H1 (cell line): Measurements from ENCODE around the gene TOMM40L. TPM values are rescaled to one million over a fixed set of nuclear protein-coding genes. Genes with fewer than 3 reads are reported as not detected.

Experiments
- CTCF ChIA-PET: fragments of 300-600 bp; sonication (Branson Sonifier 250); formaldehyde crosslinking; loops from one replicate; lab custom pipeline; 2021; ENCODE audit not compliant: partially characterized antibody; lab: Charles Lee
- POLR2A ChIA-PET: fragments of 300-600 bp; sonication (Branson Sonifier 250); formaldehyde crosslinking; loops from one replicate; lab custom pipeline; 2021; ENCODE audit warnings: inconsistent platforms; ENCODE audit not compliant: partially characterized antibody; lab: Charles Lee
- DNase-seq, 2 experiments: peaks; one replicate each; pipeline versions ENCODE4 v3.0.0 to v3.0.0-alpha.2; 2010 to 2022; ENCODE audit warnings: low spot score in 2 of 2, low read depth in 1 of 2, mixed read lengths in 1 of 2
- FAIRE-seq: peaks from 2 replicates; lab custom pipeline; 2011; peaks lifted over from hg19 to GRCh38; lab: Jason Lieb, UNC
- H2AFZ ChIP-seq: 2 replicates; pipeline ENCODE4 v1.8.1; 2012; ENCODE audit warnings: low read length, inconsistent platforms
- H2AK5ac ChIP-seq: 2 replicates; pipeline ENCODE4 v1.6.1; 2013; ENCODE audit warnings: low read depth, low read length
- H2BK120ac ChIP-seq: replicated peaks from 2 replicates; pipeline ENCODE3; 2013; ENCODE audit warnings: low read depth, low read length, inconsistent platforms
- H2BK12ac ChIP-seq: 2 replicates; pipeline ENCODE4 v1.6.1; 2013; ENCODE audit warnings: low read depth, low read length
- H2BK15ac ChIP-seq: 2 replicates; pipeline ENCODE4 v1.6.1; 2013; ENCODE audit warnings: low read length
- H2BK20ac ChIP-seq: 2 replicates; pipeline ENCODE4 v1.6.1; 2013; ENCODE audit warnings: low read length
- H2BK5ac ChIP-seq: 2 replicates; pipeline ENCODE4 v1.6.1; 2013; ENCODE audit warnings: low read depth, low read length
- H3K14ac ChIP-seq: 2 replicates; pipeline ENCODE4 v1.6.1; 2013; ENCODE audit warnings: inconsistent platforms; ENCODE audit not compliant: insufficient read length
- H3K18ac ChIP-seq: 2 replicates; pipeline ENCODE4 v1.6.1; 2013; ENCODE audit warnings: low read length; ENCODE audit errors: extremely low read depth
- H3K23ac ChIP-seq: 2 replicates; pipeline ENCODE4 v1.6.1; 2013; ENCODE audit warnings: inconsistent platforms; ENCODE audit not compliant: insufficient read length
- H3K23me2 ChIP-seq: 2 replicates; pipeline ENCODE4 v1.6.1; 2013; ENCODE audit warnings: low read depth, low read length
- H3K27ac ChIP-seq: 2 replicates; pipeline ENCODE4 v1.6.1; 2011; ENCODE audit warnings: low read depth, low read length, inconsistent platforms
- H3K27me3 ChIP-seq, 4 experiments: replicated peaks in 1 of 4; 1 replicate in 1 of 4; 2 replicates in 3 of 4; pipeline versions ENCODE4 v1.6.1 to v1.8.1; 2011 to 2013; ENCODE audit warnings: low read length in 3 of 4, mild to moderate bottlenecking in 3 of 4, inconsistent platforms in 2 of 4, mixed read lengths in 2 of 4, moderate library complexity in 1 of 4; ENCODE audit not compliant: control insufficient read depth in 3 of 4, insufficient read depth in 3 of 4; ENCODE audit errors: extremely low read depth in 1 of 4
- H3K36me3 ChIP-seq, 4 experiments: 2 replicates each; pipeline versions ENCODE4 v1.6.1 to v1.8.1; 2011 to 2013; ENCODE audit warnings: mild to moderate bottlenecking in 4 of 4, low read length in 3 of 4, moderate library complexity in 2 of 4, control low read depth in 1 of 4, inconsistent platforms in 1 of 4; ENCODE audit not compliant: insufficient read depth in 4 of 4, control insufficient read depth in 2 of 4
- H3K4ac ChIP-seq: replicated peaks from 2 replicates; pipeline ENCODE3; 2013; ENCODE audit warnings: low read length, low read depth, mixed read lengths, inconsistent platforms; ENCODE audit not compliant: insufficient read length
- H3K4me1 ChIP-seq, 4 experiments: replicated peaks in 1 of 4; 1 replicate in 1 of 4; 2 replicates in 3 of 4; pipeline versions ENCODE4 v1.6.1 to v1.8.1; 2011 to 2013; ENCODE audit warnings: low read length in 3 of 4, inconsistent platforms in 2 of 4, mixed read lengths in 1 of 4; ENCODE audit not compliant: insufficient read depth in 4 of 4, control insufficient read depth in 3 of 4
- H3K4me2 ChIP-seq, 2 experiments: 2 replicates each; pipeline versions ENCODE4 v1.6.1 to v1.8.1; 2011 to 2013; ENCODE audit warnings: low read depth in 2 of 2, low read length in 2 of 2, control low read depth in 1 of 2, inconsistent platforms in 1 of 2, mild to moderate bottlenecking in 1 of 2; ENCODE audit not compliant: insufficient read depth in 1 of 2
- H3K4me3 ChIP-seq, 4 experiments: fragments of 200-600, 300-600 bp in 1 of 4; sonication (generic), shearing (Covaris generic), sonication (Bioruptor Twin) in 1 of 4; 2 replicates each; pipeline versions ENCODE4 v1.5.1 to v1.8.1; 2011 to 2016; ENCODE audit warnings: low read length in 4 of 4, low read depth in 3 of 4, control low read depth in 2 of 4, inconsistent platforms in 2 of 4, mild to moderate bottlenecking in 2 of 4, mixed read lengths in 1 of 4, moderate library complexity in 1 of 4; ENCODE audit not compliant: insufficient read depth in 2 of 4; ENCODE audit errors: extremely low read depth in 1 of 4
- H3K56ac ChIP-seq: replicated peaks from 2 replicates; pipeline ENCODE3; 2013; ENCODE audit warnings: low read depth, mild to moderate bottlenecking, mixed read lengths, low read length, inconsistent platforms; ENCODE audit not compliant: insufficient read length
- H3K79me1 ChIP-seq: 2 replicates; pipeline ENCODE4 v1.6.1; 2013; ENCODE audit warnings: low read depth, low read length, control low read depth
- H3K79me2 ChIP-seq, 2 experiments: 2 replicates each; pipeline versions ENCODE4 v1.6.1 to v1.8.1; 2012 to 2013; ENCODE audit warnings: low read length in 2 of 2, mild to moderate bottlenecking in 2 of 2, inconsistent platforms in 1 of 2; ENCODE audit not compliant: insufficient read depth in 2 of 2, control insufficient read depth in 1 of 2
- H3K9ac ChIP-seq, 4 experiments: replicated peaks in 1 of 4; 1 replicate in 1 of 4; 2 replicates in 3 of 4; pipeline versions ENCODE4 v1.6.1 to v1.8.1; 2011 to 2013; ENCODE audit warnings: low read depth in 3 of 4, low read length in 3 of 4, control low read depth in 2 of 4, mild to moderate bottlenecking in 2 of 4, moderate library complexity in 2 of 4, inconsistent platforms in 1 of 4; ENCODE audit errors: extremely low read depth in 1 of 4
- H3K9me3 ChIP-seq, 2 experiments: 2 replicates each; pipeline versions ENCODE4 v1.6.1 to v1.8.1; 2012 to 2013; ENCODE audit warnings: mild to moderate bottlenecking in 2 of 2, moderate library complexity in 2 of 2, control low read depth in 1 of 2, inconsistent platforms in 1 of 2, low read depth in 1 of 2, low read length in 1 of 2, mixed read lengths in 1 of 2; ENCODE audit not compliant: insufficient read depth in 2 of 2
- H4K20me1 ChIP-seq, 2 experiments: replicated peaks in 1 of 2; 2 replicates each; pipeline versions ENCODE3 to v1.8.1; 2011 to 2013; ENCODE audit warnings: inconsistent platforms in 2 of 2, low read length in 2 of 2, mild to moderate bottlenecking in 1 of 2; ENCODE audit not compliant: insufficient read depth in 2 of 2, control insufficient read depth in 1 of 2
- H4K5ac ChIP-seq: 2 replicates; pipeline ENCODE4 v1.6.1; 2013; ENCODE audit warnings: low read length, low read depth, mixed read lengths, inconsistent platforms; ENCODE audit not compliant: insufficient read length
- H4K8ac ChIP-seq: 2 replicates; pipeline ENCODE4 v1.8.0; 2013; ENCODE audit warnings: mild to moderate bottlenecking, moderate library complexity, low read length, inconsistent platforms; ENCODE audit not compliant: insufficient read depth; ENCODE audit errors: extremely low read depth
- H4K91ac ChIP-seq: replicated peaks from 2 replicates; pipeline ENCODE3; 2013; ENCODE audit warnings: low read length, mixed read lengths, inconsistent platforms; ENCODE audit not compliant: insufficient read length
- CTCF ChIP-seq, 3 experiments: IDR thresholded peaks; 1 replicate in 2 of 3; 2 replicates in 1 of 3; pipeline versions ENCODE4 v1.5.1 to v1.6.1; 2011; ENCODE audit warnings: low read length in 3 of 3, mild to moderate bottlenecking in 3 of 3, inconsistent platforms in 2 of 3, low read depth in 1 of 3, moderate library complexity in 1 of 3; ENCODE audit not compliant: insufficient read depth in 1 of 3; ENCODE audit errors: control extremely low read depth in 1 of 3
- JUN ChIP-seq: IDR thresholded peaks from 2 replicates; pipeline ENCODE4 v1.6.1; 2011; ENCODE audit warnings: low read depth, mild to moderate bottlenecking, improper control_type of control experiment, low read length
- MAX ChIP-seq: IDR thresholded peaks from 2 replicates; pipeline ENCODE4 v1.6.1; 2012; ENCODE audit warnings: inconsistent platforms
- SUZ12 ChIP-seq: fragments of 200-600 bp; sonication (generic); IDR thresholded peaks from 2 replicates; pipeline ENCODE4 v1.6.1; 2012; ENCODE audit warnings: mild to moderate bottlenecking, inconsistent platforms, low read length, moderate library complexity, mixed read lengths
- WGBS, 2 experiments: shearing (Covaris generic) in 1 of 2; methylation state at CpG; one replicate each; pipeline versions ENCODE4 v1.1.6 to v1.1.7; 2013 to 2015; ENCODE audit warnings: low lambda C conversion rate in 2 of 2, mixed read lengths in 2 of 2, inconsistent platforms in 1 of 2, low coverage in 1 of 2, missing lambda C conversion rate in 1 of 2; ENCODE audit not compliant: insufficient replicate concordance in 2 of 2, insufficient coverage in 1 of 2, insufficient read length in 1 of 2; ENCODE audit errors: extremely low coverage in 1 of 2, missing lambda C conversion rate in 1 of 2; 5-methylcytosine and 5-hydroxymethylcytosine counted together
- polyA plus RNA-seq, 7 experiments: library from polyadenylated mRNA; depleted of rRNA in 3 of 7; stranded (reverse) in 5 of 7; unstranded in 2 of 7; fragments of >200 nt in 5 of 7; fragments of 200-250 nt in 2 of 7; gene quantifications; 1 replicate in 5 of 7; 2 replicates in 1 of 7; 4 replicates in 1 of 7; pipeline versions ENCODE4 v1.2.1 to v1.2.3, GENCODE V29; 2011 to 2013; ENCODE audit warnings: missing spikeins in 2 of 7, mixed read lengths in 2 of 7
- total RNA-seq: library from RNA; stranded (reverse); fragmentation: NEBNext Ultra II Directional; extraction: Animal tissue kit (Norgen Biotek cat#: 25700); gene quantifications from 2 replicates; pipeline ENCODE4 v1.2.1, GENCODE V29; 2021

The TOMM40L gene
- total and polyA plus RNA-seq, 2 of the 8 experiments (the other 6 are each of a cell fraction or from before 2014, with no cell fraction given) = 11.4 to 15.0 TPM

- Histone ChIP-seq H3K23me2 (peaks cover 9% of the 10 kb centered on the region; the same call in 1 of the 2 replicates), H3K18ac (no peak overlapping the region), H3K27ac (no peak overlapping the region)
- TF ChIP-seq SUZ12 (no peak), CTCF (IDR thresholded peaks at IDR 0.05; ENCODE audit: control extremely low read depth in 1 of 3, insufficient read depth in 1 of 3, low read depth in 1 of 3, low read length in 3 of 3) (peak in 2 of 3 experiments; percentile 19 to 29; a peak in 2 of 4 replicates), MAX (0 out of 2 replicates have a peak, but pooled peaks have one; percentile 29), JUN (no peak)
- TF ChIP-seq, all 59 proteins: peak for 2
- H3K27me3 ChIP-seq = no peaks in the 10 kb centered on the region; a peak in 1 of 7 replicates
- H3K4ac ChIP-seq = no peak overlapping the region
- no peak overlapping the region for H2BK20ac ChIP-seq
- H3K9ac ChIP-seq = no peak overlapping the region
- no peak overlapping the region for H4K5ac ChIP-seq
- no peaks in the 10 kb centered on the region for H4K20me1 ChIP-seq
- H2BK120ac ChIP-seq = no peak overlapping the region
- H3K9me3 ChIP-seq = no peaks in the 10 kb centered on the region
- no peak overlapping the region for H2AK5ac ChIP-seq
- H3K4me2 ChIP-seq = no peak overlapping the region
- no peak overlapping the region for H3K23ac ChIP-seq
- H3K36me3 ChIP-seq = peaks cover 4 to 14% (median 10%) of the 10 kb centered on the region in 4 experiments; a peak in 5 of 8 replicates
- H3K14ac ChIP-seq = no peak overlapping the region
- no peak overlapping the region for H2AFZ ChIP-seq
- peaks cover 0 to 5% of the 10 kb centered on the region in 2 experiments; a peak in 1 of 4 replicates for H3K79me2 ChIP-seq
- CTCF ChIA-PET = interaction anchor here (0.5 to 6.1 kb wide), 15 partner anchors 9 to 188 kb away, joined by 3 to 67 read pairs (median 6); partner anchors contain the start of genes APOA2, FCER1G, NDUFS2 and PPOX
- WGBS, 2 experiments = 94% methylated on average over 20 of the region's 21 CpGs; no CpG with 5 or more reads in 1 of the 2 experiments
- no peak overlapping the region for H3K4me3 ChIP-seq
- no peak for FAIRE-seq
- no peak overlapping the region for H2BK12ac ChIP-seq
- H3K79me1 ChIP-seq = peaks cover 6% of the 10 kb centered on the region; the same call in 1 of the 2 replicates
- H4K8ac ChIP-seq = peak overlapping the region; percentile 8; the same call in 1 of the 2 replicates
- H3K4me1 ChIP-seq = peaks cover 3 to 21% (median 19%) of the 10 kb centered on the region in 4 experiments
- no peak overlapping the region for H4K91ac ChIP-seq
- no peak overlapping the region for H2BK15ac ChIP-seq
- POLR2A ChIA-PET = interaction anchor here (0.6 to 4.6 kb wide), 3 partner anchors 9 to 37 kb away, joined by 3 to 45 read pairs (median 21); partner anchors contain the start of genes B4GALT3 and NDUFS2
- no peak overlapping the region for H3K56ac ChIP-seq
- no peak for DNase-seq
- no peak overlapping the region; the same call in 1 of the 2 replicates for H2BK5ac ChIP-seq
Observed at GRCh38 chr1:161193561-161194235, 32.2 kb upstream of the TOMM40L start.
